IPS-18c (cell line): ENCODE measurements around the gene CLEC18A.
"Not testable (repeated sequence)": the region's sequence is repeated elsewhere in the genome, so short reads cannot be mapped to it uniquely, and the experiment has no call there.

Experiments used
- H3K4me3 ChIP-seq: 2 replicates; pipeline ENCODE4 v1.7.0; 2013; ENCODE audit warnings: low read depth, mild to moderate bottlenecking, low read length, moderate library complexity; ENCODE audit not compliant: insufficient read depth
- H3K9me3 ChIP-seq: one replicate; pipeline ENCODE4 v1.6.1; 2013; ENCODE audit warnings: mild to moderate bottlenecking, low read length, moderate library complexity; ENCODE audit not compliant: control insufficient read depth, insufficient read depth

Gene CLEC18A

DNA sequence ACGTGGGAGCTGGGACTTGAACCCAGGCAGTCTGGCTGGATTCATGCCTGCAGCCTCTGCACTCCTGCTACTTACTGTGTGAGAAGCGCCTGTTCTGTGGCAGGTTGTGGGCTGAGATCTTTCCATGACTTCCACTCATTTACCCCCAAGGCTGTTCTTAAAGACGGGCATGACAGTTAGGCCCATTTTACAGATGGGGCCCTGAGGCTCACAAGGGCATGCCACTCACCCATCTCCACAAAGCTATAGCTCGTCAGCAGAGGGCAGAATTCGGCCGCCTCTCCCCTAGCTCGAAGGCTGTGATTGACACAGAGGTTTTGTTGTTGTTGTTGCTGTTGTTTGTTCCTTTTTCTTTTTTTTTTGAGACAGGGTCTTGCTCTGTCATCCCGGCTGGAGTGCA lies 21.8 kb downstream of the CLEC18A start:
- not testable (repeated sequence) for H3K4me3 ChIP-seq, H3K9me3 ChIP-seq

DNA sequence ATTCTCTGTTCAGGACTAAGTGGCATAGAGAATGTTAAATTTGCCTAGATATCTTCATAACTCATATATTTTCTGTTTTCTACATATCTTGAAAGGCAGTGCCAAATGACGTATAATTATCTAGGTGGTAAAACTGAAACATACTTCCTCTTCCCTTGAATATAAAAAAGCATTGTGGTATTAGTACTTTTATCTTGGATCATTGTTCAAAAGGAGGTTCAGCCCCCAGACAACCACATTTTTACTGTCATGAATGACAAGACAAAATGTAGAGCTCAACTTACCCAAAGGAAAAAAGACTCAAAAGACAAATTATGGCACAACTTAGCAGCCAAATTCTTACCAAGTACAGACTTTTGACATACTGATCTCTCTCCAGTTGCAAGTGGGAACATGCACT lies 34.1 kb downstream of the CLEC18A start:
- H3K9me3 ChIP-seq, result not testable (repeated sequence)

DNA sequence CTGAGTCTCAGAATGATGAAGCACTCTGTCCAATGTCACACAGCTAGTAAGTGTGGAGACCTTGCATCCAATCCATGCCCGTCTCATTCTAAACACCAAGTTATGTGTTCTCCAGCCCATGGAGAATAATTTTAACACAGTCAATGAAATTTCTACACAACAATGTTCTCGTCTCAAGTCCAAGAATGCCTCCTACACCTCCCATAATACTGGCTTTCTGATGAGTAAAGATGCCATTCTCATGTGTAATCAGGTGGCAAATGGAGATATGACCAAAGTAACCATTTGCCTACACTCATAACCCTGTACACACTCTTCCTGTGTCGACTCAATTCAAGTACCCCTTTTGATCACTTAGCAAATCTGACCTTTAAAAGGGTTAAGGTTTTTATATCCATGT lies 46.8 kb downstream of the CLEC18A start:
- H3K4me3 ChIP-seq, H3K9me3 ChIP-seq: not testable (repeated sequence)

More for the DNA sequence above, 34.1 kb downstream of the CLEC18A start:
- H3K4me3 ChIP-seq, result not testable (repeated sequence)

DNA sequence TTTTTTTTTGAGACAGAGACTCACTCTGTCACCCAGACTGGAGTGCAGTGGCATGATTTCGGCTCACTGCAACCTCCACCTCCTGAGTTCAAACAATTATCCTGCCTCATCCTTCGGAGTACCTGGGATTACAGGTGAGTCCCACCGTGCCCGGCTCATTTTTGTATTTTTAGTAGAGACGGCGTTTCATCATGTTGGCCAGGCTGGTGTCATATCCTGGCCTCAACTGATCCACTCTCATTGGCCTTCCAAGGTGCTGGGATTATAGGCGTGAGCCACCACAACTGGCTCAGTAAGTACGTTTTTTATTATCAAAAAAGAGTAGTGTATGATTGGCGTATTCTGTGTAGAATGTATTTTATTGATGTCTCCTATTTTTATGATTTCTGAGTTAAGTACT lies 48.7 kb downstream of the CLEC18A start:
- not testable (repeated sequence) for H3K4me3 ChIP-seq, H3K9me3 ChIP-seq

DNA sequence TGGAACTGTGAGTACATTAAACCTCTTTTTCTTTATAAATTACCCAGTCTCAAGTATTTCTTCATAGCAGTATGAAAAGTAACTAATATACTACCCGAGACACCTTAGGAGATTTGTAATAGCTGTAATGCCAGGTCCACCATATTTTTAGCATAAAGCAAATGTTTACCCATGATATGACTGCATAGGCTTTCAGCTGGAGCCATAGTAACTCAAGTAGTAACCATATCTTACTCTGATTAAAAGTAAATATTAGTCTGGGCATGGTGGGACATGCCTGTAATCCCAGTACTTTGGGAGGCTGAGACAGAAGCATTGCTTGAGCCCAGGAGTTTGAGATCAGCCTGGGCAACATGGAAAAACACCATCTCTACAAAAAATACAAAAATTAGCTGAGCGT lies 52.4 kb downstream of the CLEC18A start:
- not testable (repeated sequence) for H3K4me3 ChIP-seq, H3K9me3 ChIP-seq

DNA sequence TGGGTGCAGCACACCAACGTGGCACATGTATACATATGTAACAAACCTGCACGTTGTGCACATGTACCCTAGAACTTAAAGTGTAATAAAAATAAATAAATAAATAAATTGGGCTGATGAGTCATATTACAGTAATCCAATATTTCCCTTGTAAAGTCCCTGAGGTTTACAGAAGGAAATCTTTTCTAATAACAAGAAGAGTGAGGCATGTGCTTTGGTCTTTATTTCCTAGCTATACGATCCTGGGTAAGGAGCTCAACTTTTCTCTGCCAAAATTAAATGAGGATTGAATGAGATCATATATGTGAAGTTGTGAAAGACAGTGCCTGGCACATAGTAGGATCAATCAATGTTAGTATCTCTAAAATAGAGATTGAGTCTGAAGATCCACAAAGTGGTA lies 57.5 kb downstream of the CLEC18A start:
- not testable (repeated sequence) for H3K9me3 ChIP-seq

DNA sequence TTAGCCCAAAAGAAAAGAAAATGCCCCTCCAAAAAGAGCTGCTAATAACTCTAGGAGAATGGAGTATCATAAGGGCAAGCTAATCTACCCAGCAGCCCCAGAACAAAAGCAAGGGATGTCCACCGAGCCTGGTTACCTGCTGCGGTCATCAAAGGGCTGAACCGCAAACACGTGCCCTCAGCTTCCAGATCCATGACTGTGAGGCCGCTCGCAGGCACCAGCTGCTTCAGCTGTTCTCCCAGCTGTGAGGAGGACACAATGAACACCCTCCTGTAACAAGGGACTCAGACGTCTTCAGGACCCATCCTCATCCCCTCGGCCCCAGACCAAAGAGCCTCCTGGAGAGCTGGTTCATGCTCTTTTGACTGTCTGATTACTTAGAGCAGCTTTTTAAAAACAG lies 59.5 kb downstream of the CLEC18A start:
- not testable (repeated sequence) for H3K9me3 ChIP-seq

More for the DNA sequence above, 57.5 kb downstream of the CLEC18A start:
- not testable (repeated sequence) for H3K4me3 ChIP-seq

DNA sequence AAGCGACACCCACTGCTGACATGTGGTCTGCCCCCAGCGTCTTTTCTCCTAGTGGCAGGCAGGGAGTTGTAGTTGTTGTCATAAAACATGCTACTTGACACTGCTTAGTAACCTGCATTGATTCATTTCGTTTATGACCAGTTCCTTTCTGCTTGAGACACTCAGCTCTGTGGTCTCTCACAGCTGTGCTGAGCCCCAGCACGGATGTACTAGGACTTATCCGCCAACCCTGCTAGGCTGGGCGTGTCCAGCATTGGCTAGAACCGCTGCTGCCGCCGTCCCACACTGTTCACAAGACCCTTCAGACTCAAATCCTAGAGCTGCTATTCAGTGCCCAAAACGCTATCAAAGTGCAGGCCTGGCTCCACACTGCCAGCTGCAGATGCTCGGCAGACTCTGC lies 60.0 kb downstream of the CLEC18A start:
- H3K9me3 ChIP-seq, H3K4me3 ChIP-seq: not testable (repeated sequence)

More for the DNA sequence above, 59.5 kb downstream of the CLEC18A start:
- not testable (repeated sequence) for H3K4me3 ChIP-seq

DNA sequence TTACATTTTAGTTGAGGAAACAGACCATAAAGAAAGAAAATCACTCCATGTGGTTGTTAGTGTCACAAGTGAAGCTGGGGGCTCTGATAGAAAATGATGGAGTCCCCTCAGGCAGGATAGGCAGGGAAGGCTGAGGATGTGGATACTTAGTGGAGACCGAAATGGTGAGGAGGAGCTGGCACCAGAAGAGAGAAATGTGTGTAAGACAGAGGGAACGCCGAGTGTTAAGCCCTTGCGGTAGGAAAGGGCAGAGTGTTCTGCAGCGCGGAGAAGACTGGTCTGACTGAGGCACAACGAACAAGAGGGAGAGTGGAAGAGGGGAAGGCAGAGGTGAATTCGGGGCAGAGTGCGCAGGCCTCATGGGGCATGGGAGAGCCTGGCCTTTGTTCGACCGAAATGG lies 61.2 kb downstream of the CLEC18A start:
- not testable (repeated sequence) for H3K4me3 ChIP-seq, H3K9me3 ChIP-seq

DNA sequence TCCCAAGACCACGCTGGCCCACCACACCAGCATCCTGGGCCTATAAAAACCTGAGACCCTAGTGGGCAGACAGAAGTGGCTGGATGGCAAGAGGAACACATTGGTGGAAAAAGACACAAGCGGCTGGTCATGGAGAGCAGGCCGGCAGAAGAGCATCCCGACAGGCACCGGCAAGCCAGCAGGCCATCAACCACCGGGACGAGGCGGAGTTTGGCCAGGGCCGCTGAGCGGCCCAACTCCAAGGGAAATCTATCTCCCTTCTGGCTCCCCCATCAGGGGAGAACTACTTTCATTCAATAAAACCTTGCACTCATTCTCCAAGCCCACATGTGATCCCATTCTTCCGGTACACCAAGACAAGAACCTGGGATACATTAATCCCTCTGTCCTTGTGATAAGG lies 61.8 kb downstream of the CLEC18A start:
- H3K4me3 ChIP-seq, H3K9me3 ChIP-seq: not testable (repeated sequence)
